ENCODE data around the gene BICDL1.

GRCh38 chr12:120006258-120006975 lies 17.4 kb downstream of the BICDL1 start:
- TF ChIP-seq, protein P1, sequence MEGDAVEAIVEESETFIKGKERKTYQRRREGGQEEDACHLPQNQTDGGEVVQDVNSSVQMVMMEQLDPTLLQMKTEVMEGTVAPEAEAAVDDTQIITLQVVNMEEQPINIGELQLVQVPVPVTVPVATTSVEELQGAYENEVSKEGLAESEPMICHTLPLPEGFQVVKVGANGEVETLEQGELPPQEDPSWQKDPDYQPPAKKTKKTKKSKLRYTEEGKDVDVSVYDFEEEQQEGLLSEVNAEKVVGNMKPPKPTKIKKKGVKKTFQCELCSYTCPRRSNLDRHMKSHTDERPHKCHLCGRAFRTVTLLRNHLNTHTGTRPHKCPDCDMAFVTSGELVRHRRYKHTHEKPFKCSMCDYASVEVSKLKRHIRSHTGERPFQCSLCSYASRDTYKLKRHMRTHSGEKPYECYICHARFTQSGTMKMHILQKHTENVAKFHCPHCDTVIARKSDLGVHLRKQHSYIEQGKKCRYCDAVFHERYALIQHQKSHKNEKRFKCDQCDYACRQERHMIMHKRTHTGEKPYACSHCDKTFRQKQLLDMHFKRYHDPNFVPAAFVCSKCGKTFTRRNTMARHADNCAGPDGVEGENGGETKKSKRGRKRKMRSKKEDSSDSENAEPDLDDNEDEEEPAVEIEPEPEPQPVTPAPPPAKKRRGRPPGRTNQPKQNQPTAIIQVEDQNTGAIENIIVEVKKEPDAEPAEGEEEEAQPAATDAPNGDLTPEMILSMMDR (conservative IDR thresholded peaks at IDR 0.05; ENCODE audit: low read depth, low read length): no peak
- TF ChIP-seq MAFK (IDR thresholded peaks at IDR 0.05; ENCODE audit: low read depth, low read length): no peak
- TF ChIP-seq POLR2A (IDR thresholded peaks at IDR 0.05; ENCODE audit: low read depth, low read length): no peak
- no peak for TF ChIP-seq RAD21 (IDR thresholded peaks at IDR 0.05; ENCODE audit: low read length)
- TF ChIP-seq FOS (IDR thresholded peaks at IDR 0.05; ENCODE audit: low read depth, low read length): no peak

Data from IMR-90 (cell line).